ENCODE data around the gene ATXN1. TPM values are rescaled to one million over a fixed set of nuclear protein-coding genes. Genes with fewer than 3 reads are reported as not detected.

Gene ATXN1
- polyA plus RNA-seq, 1 donor (not counting 4 experiments of a cell fraction or from before 2014, with no cell fraction given): 9.7 TPM

- Histone ChIP-seq H4K20me1 (ENCODE audit: control insufficient read depth, extremely low read depth, insufficient read depth, low read length) (no peaks in the 10 kb centered on the region), H3K9me3 (ENCODE audit: control insufficient read depth, low read depth, low read length) (no peaks in the 10 kb centered on the region), H3K79me2 (ENCODE audit: control insufficient read depth, insufficient read depth, low read length) (peaks cover 4% of the 10 kb centered on the region), H3K27ac (ENCODE audit: control insufficient read depth, insufficient read depth, low read length) (no peak overlapping the region), H3K9me1 (ENCODE audit: control insufficient read depth, extremely low read depth, insufficient read depth, low read length) (no peaks in the 10 kb centered on the region), H3K9ac (ENCODE audit: control insufficient read depth, extremely low read depth, insufficient read depth, low read length) (no peak overlapping the region), H3K4me2 (ENCODE audit: control insufficient read depth, extremely low read depth, insufficient read depth, low read depth, low read length) (no peak overlapping the region), H2AFZ (ENCODE audit: control insufficient read depth, low read length) (no peak overlapping the region), H3K27me3 (ENCODE audit: control insufficient read depth, extremely low read depth, insufficient read depth, low read length) (no peaks in the 10 kb centered on the region), H3K4me3 (ENCODE audit: control insufficient read depth in 2 of 3, extremely low read depth in 1 of 3, insufficient read depth in 2 of 3, low read depth in 1 of 3, low read length in 3 of 3) (no peak overlapping the region), H3K36me3 (ENCODE audit: control insufficient read depth in 2 of 2, extremely low read depth in 1 of 2, insufficient read depth in 2 of 2, low read length in 2 of 2) (peaks cover 0 to 7% of the 10 kb centered on the region in 2 experiments), H3K4me1 (ENCODE audit: control insufficient read depth, extremely low read depth, insufficient read depth, low read length) (peaks cover 53% of the 10 kb centered on the region)
- dilution Hi-C loops (cut with MboI; ENCODE audit: extremely low pct_ligation_motif_present, low sequenced_read_pairs): no loop called here
- FAIRE-seq (no peak), DNase-seq (ENCODE audit: low read depth, low spot score) (no peak)
- TF ChIP-seq CTCF (optimal IDR thresholded peaks at IDR 0.05 in 1 of 3, IDR thresholded peaks at IDR 0.05 in 1 of 3, conservative IDR thresholded peaks at IDR 0.05 in 1 of 3; ENCODE audit: extremely low read depth in 1 of 3, insufficient read depth in 2 of 3, low read length in 3 of 3): no peak
- no peak for TF ChIP-seq EZH2 (IDR thresholded peaks at IDR 0.05; ENCODE audit: low read length)
Measured at GRCh38 chr6:16719488-16719887, 41.8 kb downstream of the ATXN1 start.

GRCh38 chr6:16718356-16718755 is 42.9 kb downstream of the ATXN1 start:
- Histone ChIP-seq H3K4me2 (ENCODE audit: control insufficient read depth, extremely low read depth, insufficient read depth, low read depth, low read length) (peak overlapping the region; percentile 17), H3K27me3 (ENCODE audit: control insufficient read depth, extremely low read depth, insufficient read depth, low read length) (no peaks in the 10 kb centered on the region), H3K9me1 (ENCODE audit: control insufficient read depth, extremely low read depth, insufficient read depth, low read length) (no peaks in the 10 kb centered on the region), H2AFZ (ENCODE audit: control insufficient read depth, low read length) (no peak overlapping the region), H3K9ac (ENCODE audit: control insufficient read depth, extremely low read depth, insufficient read depth, low read length) (no peak overlapping the region), H3K9me3 (ENCODE audit: control insufficient read depth, low read depth, low read length) (no peaks in the 10 kb centered on the region), H4K20me1 (ENCODE audit: control insufficient read depth, extremely low read depth, insufficient read depth, low read length) (no peaks in the 10 kb centered on the region), H3K79me2 (ENCODE audit: control insufficient read depth, insufficient read depth, low read length) (peaks cover 4% of the 10 kb centered on the region), H3K4me1 (ENCODE audit: control insufficient read depth, extremely low read depth, insufficient read depth, low read length) (peaks cover 52% of the 10 kb centered on the region), H3K36me3 (ENCODE audit: control insufficient read depth in 2 of 2, extremely low read depth in 1 of 2, insufficient read depth in 2 of 2, low read length in 2 of 2) (peaks cover 0 to 7% of the 10 kb centered on the region in 2 experiments), H3K4me3 (ENCODE audit: control insufficient read depth in 2 of 3, extremely low read depth in 1 of 3, insufficient read depth in 2 of 3, low read depth in 1 of 3, low read length in 3 of 3) (no peak overlapping the region), H3K27ac (ENCODE audit: control insufficient read depth, insufficient read depth, low read length) (no peak overlapping the region)
- no peak for DNase-seq (ENCODE audit: low read depth, low spot score)
- no peak for TF ChIP-seq EZH2 (IDR thresholded peaks at IDR 0.05; ENCODE audit: low read length)
- no peak for TF ChIP-seq CTCF (optimal IDR thresholded peaks at IDR 0.05 in 1 of 3, IDR thresholded peaks at IDR 0.05 in 1 of 3, conservative IDR thresholded peaks at IDR 0.05 in 1 of 3; ENCODE audit: extremely low read depth in 1 of 3, insufficient read depth in 2 of 3, low read length in 3 of 3)
- peak; percentile 49 for FAIRE-seq
- dilution Hi-C loops (cut with MboI; ENCODE audit: extremely low pct_ligation_motif_present, low sequenced_read_pairs): no loop called here

Measured in keratinocyte (primary cell).